HG03159 (cell line): Measurements from ENCODE around the gene DMC1.

Source experiments
- ATAC-seq: cut with Tn5 transposase; IDR thresholded peaks from one replicate; pipeline ENCODE4 v1.9.1; 2021; ENCODE audit warnings: mild to moderate bottlenecking, moderate library complexity; ENCODE audit not compliant: unreplicated experiment

DMC1 gene

DNA sequence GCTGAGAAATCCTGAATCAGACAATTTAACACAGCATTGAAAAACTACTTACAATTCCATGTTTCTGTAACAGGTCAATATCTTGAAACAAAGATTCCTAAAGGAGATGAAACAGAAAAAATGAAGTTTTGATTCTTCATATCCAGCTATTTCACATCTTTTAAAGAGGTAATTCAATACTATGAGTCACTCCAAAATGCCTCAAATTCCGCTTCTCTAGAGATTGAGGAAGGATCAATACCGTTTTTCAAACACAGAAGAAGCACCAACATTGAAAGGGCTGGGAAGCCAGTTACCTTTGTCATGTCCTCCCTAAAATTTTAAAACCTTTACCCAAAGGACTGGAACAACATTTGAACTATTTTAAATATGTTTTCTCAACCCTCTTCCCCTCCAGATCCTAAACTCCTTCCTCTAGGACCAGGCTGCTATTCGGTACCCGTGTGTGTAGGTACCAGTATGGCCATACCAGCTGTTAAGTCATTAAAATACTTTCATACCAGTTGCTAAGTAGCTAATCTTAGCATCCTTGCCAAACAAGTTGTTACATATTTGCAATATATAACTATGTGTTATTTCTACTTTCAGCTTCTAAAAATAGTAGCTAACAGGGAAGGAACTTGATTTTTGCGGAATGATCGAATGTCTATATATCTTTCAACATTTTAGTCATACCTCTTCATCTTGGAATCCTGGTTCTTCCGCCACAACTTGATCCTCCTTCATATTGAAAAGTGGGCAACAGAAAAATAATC is 2.3 kb downstream of the DMC1 start:
- ATAC-seq, result no peak

DNA sequence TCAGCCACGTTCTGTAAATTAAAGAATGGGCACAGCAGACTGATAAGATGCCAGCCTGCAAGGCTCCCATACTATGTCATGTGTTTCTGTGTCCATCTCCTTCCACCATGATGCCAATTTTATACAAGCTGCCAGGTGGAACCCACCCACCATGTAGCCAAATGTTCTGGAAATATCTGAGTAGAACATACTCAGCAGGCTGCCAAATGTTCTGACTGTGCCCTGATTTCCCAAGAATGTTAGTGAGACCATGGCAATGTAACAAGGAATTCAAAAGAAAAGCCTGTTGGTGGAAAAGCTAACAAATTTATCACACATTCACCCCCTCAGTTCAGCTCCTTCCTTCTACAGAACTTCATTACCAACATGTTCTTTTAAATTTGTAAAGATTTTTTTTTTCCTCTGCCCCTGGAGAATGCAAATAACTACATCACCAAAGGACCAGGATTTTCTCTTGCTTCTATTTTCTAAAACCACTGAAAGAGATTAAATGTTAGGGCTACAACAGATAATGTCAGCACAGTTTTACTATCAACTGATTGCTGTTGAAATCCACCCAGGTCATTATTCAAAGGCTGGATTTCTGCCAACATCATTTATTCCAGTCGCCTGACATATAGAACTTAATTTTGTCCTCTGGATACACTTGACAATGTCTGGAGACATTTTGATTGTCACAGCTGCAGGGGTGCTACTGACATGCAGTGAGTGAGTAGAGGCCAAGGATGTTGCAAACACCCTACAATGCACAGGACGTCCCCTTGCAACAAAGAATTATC is 3.1 kb downstream of the DMC1 start:
- ATAC-seq, result no peak

DNA sequence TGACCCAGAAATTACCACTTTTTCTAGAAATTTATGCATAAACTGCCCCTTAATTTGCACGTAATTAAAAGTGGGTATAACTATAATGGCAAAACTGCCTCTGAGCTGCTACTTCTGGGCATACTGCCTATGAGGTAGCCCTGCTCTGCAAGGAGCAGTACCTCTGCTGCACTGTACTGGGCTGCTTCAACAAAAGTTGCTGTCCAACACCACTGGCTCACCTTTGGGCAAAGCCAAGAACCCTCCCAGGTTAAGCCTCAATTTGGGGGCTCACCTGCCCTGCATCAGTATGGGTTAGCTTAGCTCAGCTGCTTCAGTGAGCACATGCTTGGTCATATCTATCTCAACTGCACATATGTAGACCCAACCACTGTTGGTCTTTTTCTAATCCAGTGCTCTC is 4.5 kb downstream of the DMC1 start:
- ATAC-seq, result no peak

DNA sequence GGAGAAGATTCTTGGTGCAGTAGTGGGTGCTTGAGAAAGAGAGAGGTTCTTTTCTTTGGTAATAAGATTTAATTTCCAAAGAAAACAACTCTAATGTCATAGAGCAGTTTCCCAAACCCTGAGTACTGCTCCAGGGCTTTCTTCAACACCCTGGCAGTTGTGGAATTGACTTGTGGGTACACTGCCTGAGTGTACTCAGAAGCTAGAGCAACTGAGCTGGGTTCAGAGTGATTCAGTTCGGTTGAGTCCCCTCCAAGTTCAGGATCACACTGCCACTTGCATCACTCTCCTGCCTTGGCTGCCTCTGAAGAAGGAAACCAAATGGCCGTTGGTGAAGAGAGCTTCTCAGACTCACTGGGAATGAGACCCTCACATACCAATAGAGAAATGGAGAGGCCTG is 5.3 kb downstream of the DMC1 start:
- no peak for ATAC-seq

DNA sequence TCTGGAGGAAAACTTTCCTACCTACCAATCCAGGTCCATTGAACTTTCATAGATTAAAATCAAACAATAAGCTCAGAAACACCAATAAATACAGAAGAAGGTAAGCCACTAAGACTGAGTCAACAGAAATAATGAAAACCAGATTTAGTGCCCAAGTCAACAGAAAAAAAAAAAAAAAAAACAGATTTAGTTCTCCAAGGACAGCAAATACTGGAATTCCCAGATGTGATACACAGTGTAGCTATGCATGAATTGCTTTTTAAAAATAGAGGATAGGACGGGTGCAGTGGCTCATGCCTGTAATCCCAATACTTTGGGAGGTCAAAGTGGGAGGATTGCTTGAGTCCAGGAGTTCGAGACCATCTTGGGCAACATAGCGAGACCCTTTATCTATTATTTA is 15.7 kb downstream of the DMC1 start:
- ATAC-seq, result no peak

DNA sequence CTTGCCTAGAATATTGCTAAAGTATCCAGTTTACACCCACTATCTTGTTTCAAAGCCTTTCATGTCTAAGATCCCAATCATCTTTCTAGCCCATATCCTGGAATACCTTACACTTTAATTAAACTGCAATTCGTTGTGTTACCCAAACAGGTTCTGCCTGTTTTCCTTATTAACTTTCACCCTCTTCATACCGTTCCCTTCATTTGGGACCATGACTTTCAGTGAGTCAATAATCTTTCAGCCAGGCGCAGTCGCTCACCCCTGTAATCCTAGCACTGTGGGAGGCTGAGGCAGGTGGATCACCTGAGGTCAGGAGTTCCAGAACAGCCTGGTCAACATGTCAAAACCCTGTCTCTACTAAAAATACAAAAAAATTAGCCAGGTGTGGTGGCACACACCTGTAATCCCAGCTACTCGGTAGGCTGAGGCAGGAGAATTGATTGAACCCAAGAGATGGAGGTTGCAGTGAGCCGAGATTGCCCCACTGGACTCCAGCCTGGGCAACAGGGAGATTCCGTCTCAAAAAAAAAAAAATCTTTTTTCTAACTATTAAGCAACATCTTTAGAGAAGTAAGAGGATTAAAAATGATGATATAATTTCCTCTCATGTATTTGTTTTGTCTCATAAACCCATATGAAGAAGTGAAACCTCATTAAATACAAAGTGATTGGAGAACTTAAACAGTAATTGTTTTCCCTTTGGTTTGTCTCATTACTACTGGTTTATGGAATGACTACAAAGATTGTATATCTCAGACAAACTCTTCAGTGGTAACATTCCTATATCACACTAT is 20.7 kb downstream of the DMC1 start:
- ATAC-seq, result no peak

DNA sequence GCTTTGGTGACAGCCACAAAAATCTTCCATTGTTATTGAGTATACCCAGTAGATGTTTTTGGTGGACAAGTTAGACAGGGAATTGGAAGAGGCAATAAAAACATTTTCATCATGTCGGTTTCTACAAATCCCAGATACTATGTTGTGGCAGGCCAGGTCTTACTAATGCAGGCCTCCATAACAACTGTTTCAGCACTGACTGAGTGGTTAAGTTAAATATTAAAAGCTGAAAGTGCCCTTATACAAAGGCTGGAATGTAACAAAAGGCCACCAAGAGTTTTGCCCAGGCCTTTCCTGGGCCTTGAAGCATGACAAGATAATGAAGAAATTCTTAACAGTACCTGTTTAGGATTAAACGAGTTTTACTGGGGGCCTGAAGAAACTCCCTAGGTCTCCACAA is 29.3 kb downstream of the DMC1 start:
- ATAC-seq, result no peak

DNA sequence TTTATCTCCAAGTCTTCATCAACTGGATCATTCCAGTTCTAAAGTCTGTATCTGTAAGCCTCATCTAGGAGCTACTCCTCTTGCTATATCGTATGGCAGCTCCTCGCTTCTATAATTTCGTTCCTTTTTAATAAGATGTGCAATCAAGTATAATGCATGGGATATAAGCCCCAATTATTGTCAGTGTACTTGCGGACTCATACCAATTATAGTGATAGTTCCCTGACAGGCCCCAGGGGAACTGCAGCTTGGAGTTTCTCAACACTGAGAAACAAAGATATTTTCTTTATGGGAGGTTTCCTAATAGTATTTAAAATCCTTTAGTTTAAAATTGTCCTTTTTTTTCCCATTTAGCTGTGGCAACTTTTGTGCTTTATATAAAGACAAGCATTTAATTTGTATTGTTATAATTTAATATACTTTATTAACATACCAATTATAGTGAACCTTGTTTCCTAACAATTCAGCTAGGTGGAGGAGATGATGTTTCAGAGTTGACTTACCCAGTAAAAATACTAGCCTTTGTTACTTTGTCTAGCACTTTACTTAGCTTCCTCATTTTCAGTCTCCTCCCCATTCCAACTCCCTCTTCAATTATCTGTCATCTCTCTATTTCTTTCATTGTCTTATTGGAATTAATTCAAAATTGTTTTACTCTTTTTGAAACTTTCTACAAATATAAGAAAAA is 38.6 kb downstream of the DMC1 start:
- ATAC-seq, result no peak

DNA sequence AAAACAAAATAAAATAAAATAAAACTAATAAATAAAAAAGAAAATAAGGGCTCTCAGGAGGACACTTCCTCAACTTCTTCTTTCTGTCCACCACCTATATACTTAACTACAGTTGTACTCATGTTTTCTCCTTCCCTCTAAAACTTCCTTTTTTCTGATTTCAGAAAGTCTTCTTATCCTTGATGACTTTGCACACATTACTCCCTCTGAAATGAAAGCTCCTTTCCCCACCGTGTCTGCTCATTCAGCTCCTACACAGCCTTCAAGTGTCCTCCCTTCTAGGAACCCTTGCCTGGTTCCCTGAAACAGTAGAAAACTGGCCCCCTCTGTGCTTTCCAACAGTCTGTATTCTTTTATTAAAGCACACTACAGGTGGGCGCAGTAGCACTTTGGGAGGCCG is 45.6 kb downstream of the DMC1 start:
- ATAC-seq, result no peak

DNA sequence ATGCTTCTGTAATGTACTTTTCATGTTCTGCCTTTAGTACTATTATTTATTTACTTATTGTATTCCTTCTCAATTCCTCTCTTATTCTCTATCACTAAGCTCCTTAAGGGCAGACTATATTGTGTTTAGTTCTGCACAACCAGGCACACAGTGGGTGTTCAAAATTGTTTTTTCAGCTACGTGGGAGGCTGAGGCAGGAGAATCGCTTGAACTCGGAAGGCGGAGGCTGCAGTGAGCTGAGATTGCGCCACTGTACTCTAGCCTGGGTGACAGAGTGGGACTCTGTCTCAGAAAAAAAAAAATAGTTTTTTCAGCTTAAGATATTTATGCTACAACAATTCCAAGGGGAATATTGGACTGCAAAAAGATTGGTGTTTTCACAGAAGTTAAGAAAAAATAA is 46.5 kb downstream of the DMC1 start:
- ATAC-seq, result no peak

DNA sequence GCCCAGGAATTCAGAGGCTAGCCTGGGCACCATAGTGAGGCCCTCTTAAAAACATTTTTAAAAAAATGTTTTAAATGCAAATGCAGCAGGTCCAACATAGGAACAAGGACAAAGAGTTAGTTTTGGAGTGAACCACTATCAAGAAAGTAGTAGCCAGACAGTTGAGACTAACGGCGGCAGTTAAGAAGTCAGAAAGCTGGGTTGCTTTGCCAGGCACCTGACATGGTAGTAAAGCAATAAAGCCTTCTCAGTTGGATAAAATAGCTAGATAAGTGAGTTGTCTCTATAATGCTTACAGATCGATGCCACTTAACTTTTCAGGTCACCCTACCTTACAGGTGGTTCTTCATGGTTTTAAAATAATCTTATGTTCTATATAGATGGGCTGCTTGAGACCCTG is 47.0 kb downstream of the DMC1 start:
- ATAC-seq, result no peak

DNA sequence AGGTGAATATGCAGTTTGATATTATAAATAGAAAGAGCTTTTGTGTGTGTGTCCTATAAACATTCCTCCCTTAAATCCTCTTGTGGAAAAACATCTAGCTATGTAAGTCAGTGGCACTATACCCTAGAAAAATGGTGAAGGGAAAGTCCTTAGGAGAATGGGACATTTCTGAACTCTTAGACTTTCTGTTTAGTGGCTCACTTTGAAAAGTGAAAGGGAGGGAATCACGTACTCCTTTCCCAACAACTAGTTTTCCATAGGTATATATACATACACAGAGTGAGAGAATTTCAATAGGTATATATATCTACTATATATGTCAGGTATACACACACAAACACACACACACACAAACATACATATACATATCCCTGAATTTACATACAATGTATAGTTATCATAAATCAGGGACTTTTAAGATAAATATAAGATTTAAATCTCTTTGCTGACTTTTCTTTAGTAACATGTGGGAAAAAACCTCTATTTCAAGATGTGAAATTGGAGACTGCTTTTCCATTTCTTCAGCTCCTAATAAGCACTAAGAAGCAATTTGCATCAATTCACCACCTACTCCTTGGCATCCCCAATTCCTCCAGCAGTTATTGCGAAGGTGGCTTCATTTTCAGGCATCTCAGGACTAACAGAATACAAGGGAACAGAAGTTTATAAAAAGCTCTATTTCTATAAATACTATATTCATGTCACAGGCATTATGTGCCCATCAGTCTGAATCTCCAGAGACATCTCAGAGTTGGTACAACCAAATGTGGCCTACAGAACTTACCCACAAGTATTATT is 50.3 kb downstream of the DMC1 start:
- ATAC-seq, result no peak

DNA sequence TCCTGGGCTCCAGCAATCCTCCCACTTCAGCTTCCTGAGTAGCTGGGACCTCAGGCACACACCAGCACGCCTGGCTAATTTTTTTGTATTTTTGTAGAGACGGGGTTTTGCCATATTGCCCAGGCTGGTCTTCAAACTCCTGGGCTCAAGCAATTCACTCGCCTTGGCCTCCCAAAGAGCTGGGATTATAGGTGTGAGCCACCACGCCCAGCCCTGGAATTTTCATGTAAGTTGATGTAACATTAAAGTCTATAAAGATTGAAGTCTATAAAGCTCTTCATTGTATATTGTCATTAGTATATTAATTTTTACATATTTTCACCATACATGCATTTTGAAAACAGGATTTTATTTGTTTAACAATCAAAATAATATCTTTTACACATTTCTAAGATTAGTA is 51.4 kb downstream of the DMC1 start:
- no peak for ATAC-seq

DNA sequence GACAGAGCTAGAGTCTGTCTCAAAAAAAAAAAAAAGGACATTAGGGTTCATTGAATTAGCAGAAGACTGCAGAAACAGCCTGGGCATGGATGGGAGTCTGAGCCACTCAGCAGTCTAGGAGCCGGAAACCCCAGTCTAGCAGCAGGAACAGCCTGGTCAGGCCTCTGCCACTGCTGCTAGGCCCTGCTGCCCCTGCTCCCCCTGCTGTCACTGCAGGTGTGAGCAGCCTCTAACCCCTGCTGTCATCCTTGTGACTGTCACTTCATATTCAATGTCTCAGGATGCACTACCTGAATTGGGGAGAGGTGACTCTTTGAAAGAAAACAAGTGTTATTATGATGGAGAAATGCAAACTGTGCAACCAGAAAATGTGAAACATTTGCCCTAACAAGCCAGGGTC is 56.9 kb downstream of the DMC1 start:
- no peak for ATAC-seq

DNA sequence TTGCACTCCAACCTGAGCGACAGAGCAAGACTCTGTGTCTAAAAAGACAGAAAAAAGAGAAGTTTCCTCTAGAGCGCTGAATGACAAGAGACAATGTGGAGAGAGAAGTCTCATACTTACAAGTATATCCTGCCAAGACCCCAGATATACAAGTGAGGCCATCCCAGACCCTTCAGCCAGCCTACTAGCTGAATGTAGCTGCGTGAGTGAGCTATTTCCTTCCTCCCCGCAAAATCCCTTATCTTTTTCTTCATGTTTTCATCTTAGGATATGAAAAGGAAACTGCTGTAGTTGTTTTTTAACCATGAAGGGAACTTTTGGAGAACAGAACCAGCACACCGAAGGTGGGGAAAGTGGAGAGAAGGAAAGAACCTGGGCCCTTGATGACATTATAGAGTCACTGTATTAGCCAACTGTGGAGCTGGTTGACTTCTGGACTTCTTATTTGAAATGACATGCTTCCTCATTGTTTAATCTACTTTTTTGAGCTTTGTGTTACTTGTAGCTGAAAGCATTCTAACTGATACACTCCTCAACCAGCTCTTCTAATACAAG is 59.5 kb downstream of the DMC1 start:
- ATAC-seq, result no peak

DNA sequence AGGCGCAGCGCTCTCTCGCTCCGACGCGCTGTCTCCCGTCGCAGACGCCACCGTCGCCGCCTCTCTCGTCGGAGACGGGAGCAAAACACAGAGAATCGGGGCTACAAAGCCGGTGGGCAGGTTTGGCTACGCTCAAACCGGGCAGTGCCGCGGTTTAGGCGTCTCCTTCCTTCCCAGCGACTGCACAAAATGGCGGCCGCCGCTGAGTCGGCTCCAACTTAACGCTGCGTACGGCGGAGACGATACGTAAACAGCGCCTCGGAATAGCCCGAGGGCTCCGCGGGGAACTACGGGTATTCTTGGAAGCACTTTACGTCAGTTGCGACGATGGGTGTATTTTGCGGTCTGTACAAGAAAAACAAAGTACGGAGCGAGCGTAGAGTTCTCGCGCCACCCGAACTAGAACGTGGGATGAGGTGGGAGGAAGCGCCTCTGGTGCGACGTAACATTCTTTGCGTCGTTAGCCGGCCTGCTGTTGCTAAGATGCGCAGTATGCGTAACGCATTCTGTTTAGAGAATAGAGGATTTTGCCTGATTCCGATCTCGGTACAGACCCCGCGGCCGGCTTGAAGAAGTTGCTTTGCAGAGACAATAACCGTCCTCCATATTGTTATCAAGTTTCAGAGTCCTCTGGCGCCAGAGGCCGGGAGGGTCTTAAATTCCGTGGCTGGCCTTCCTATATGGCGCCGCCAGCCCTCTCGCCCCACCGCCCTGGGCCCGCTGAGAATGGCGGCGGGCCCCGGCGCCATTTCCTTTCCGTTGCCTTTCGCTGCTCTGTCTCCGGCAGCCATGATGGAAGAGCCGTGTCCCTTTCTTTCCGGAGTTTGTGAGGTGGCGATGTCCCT is 63.6 kb downstream of the DMC1 start, which contains the start of gene DDX17:
Gene DDX17, minus strand, starts transcription at position 194 of the 845 bp plus-strand sequence.
- ATAC-seq, result peak; percentile 84

DNA sequence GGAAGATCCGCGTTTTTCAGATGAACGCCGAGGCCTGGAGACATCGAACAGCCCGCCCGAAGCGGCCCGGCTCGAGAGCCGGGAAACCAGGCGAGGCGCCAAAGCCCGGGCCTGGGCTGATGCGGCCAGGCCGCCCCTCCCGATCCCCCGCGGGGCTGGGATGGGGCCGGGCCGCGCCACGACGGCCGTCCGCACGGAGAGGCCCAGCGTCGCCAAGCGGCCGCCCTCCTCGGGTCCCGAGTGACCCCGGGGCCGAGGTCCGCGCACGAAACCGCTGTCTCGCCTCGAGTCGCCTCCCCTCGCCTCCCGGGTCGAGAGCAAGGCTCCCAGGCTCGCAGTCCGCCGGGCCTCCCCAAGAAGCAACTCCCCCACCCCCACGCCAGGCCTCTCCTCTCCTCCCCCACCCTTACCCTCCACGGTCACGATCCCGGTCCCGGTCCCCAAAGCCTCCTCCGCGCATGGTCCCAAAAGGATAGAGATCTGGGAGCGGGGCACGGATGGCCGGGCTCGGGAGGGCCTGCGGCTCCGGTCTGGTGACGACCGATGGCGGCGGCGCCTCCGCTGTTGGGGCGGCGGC is 64.4 kb downstream of the DMC1 start:
- peak; percentile 28 for ATAC-seq

DNA sequence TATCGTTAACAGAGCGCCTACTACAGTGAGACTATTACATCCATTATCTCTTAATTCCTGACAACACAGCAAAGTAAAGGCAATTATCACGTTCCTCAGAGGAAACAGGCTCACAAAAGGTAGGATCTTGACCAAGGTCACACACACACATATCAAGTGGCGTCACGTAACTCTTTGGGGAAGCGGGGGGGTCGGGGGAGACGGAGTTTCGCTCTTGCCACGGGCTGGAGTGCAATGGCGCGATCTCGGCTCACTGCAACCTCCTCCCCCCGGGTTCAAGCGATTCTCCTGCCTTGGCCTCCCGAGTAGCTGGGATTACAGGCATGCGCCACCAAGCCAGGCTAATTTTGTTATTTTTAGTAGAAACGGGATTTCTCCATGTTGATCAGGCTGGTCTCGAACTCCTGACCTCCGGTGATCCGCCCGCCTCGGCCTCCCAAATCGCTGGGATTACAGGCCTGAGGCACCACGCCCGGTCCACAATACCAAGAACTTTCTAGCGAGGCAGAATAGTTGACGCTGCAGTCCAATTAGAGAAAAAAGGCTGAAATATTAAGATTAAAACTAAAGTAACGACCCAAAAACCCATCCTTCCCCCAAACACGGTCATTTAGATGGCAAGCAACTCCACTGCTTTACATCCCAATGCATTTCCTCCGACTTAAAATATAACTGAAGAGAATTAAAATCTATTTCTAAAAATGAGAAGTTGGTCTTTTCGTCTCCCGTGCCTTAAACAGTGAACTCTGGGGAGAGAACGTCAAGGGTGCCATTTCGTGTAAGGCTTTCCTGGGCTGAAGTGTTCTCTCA is 65.0 kb downstream of the DMC1 start:
- ATAC-seq, result no peak
